Left lung (tissue), 10 donors: ENCODE data around the gene LACTBL1. TPM values are rescaled to one million over a fixed set of nuclear protein-coding genes. Genes with fewer than 3 reads are reported as not detected.

Experiments used
- ATAC-seq: fragments of 200-7000 bp; cut with Tn5 transposase; one replicate; pipeline ENCODE4 v1.9.1; 2020; ENCODE audit warnings: moderate library complexity
- DNase-seq, 4 donors: peaks; one replicate each; pipeline ENCODE4 v3.0.0-alpha.2; 2013 to 2020
- H3K27ac ChIP-seq, 2 donors: fragments of 200-600 bp; sonication (generic) in 1 of 2; one replicate each; pipeline versions ENCODE4 v1.5.0 to v1.8.0; 2020 to 2021
- H3K27me3 ChIP-seq, 2 donors: fragments of 200-600 bp; sonication (generic) in 1 of 2; one replicate each; pipeline versions ENCODE4 v1.5.0 to v1.8.0; 2020 to 2021
- H3K36me3 ChIP-seq, 2 donors: fragments of 200-600 bp; sonication (generic) in 1 of 2; one replicate each; pipeline versions ENCODE4 v1.5.0 to v1.8.0; 2020 to 2021
- H3K4me1 ChIP-seq, 2 donors: fragments of 200-600 bp; one replicate each; pipeline ENCODE4 v1.8.0; 2021
- H3K4me3 ChIP-seq, 2 donors: fragments of 200-600 bp; sonication (generic) in 1 of 2; one replicate each; pipeline versions ENCODE4 v1.5.0 to v1.8.0; 2020 to 2021; ENCODE audit warnings: mild to moderate bottlenecking in 1 of 2
- H3K9me3 ChIP-seq, 2 donors: fragments of 200-600 bp; sonication (generic) in 1 of 2; one replicate each; pipeline versions ENCODE4 v1.5.0 to v1.8.0; 2020 to 2021
- intact Hi-C, 2 donors: fragments of 100-400 bp; cut with DNase I; formaldehyde crosslinking; loops; one replicate each; pipeline versions ENCODE4 v1.11.2 to v1.14.2; 2022
- polyA plus RNA-seq, 6 donors: library from polyadenylated mRNA; unstranded; fragments of 120-200 nt; gene quantifications; one replicate each; pipeline ENCODE4 v1.2.1, GENCODE V29; 2013; ENCODE audit not compliant: insufficient read length in 6 of 6
- total RNA-seq, 2 donors: library from RNA; stranded (reverse); fragmentation: NEBNext Ultra II Directional; extraction: Animal tissue kit (Norgen Biotek cat#: 25700); gene quantifications; one replicate each; pipeline ENCODE4 v1.2.1, GENCODE V29; 2021
- TF ChIP-seq, protein P1 (sequence below), 2 donors: fragments of 200-600 bp; sonication (generic) in 1 of 2; IDR thresholded peaks; one replicate each; pipeline versions ENCODE4 v1.5.0 to v1.8.0; 2021; ENCODE audit warnings: antibody characterized with exemption in 2 of 2
- donor health status: DM: no; HTN: yes; CAD: no.
- donor health status: DM: no; HTN: no; CAD: no.

The LACTBL1 gene
- total and polyA plus RNA-seq, 8 donors: not detected

- no peaks in the 10 kb centered on the region for H3K36me3 ChIP-seq
- intact Hi-C loops: no loop called here
- H3K9me3 ChIP-seq: peaks cover 0 to 6% of the 10 kb centered on the region in 2 donors
- DNase-seq: no peak
- H3K27ac ChIP-seq: no peak overlapping the region
- no peak overlapping the region for H3K4me3 ChIP-seq
- TF ChIP-seq, protein P1, sequence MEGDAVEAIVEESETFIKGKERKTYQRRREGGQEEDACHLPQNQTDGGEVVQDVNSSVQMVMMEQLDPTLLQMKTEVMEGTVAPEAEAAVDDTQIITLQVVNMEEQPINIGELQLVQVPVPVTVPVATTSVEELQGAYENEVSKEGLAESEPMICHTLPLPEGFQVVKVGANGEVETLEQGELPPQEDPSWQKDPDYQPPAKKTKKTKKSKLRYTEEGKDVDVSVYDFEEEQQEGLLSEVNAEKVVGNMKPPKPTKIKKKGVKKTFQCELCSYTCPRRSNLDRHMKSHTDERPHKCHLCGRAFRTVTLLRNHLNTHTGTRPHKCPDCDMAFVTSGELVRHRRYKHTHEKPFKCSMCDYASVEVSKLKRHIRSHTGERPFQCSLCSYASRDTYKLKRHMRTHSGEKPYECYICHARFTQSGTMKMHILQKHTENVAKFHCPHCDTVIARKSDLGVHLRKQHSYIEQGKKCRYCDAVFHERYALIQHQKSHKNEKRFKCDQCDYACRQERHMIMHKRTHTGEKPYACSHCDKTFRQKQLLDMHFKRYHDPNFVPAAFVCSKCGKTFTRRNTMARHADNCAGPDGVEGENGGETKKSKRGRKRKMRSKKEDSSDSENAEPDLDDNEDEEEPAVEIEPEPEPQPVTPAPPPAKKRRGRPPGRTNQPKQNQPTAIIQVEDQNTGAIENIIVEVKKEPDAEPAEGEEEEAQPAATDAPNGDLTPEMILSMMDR (IDR thresholded peaks at IDR 0.05): no peak
- H3K27me3 ChIP-seq: peaks cover 8 to 64% of the 10 kb centered on the region in 2 donors
- ATAC-seq: no peak
- no peaks in the 10 kb centered on the region for H3K4me1 ChIP-seq
Measured at GRCh38 chr1:22967833-22968232, 4.8 kb downstream of the LACTBL1 start.

- DNase-seq (no peak), ATAC-seq (no peak)
- Histone ChIP-seq H3K9me3 (peaks cover 0 to 6% of the 10 kb centered on the region in 2 donors), H3K27ac (no peak overlapping the region), H3K36me3 (no peaks in the 10 kb centered on the region), H3K4me3 (no peak overlapping the region), H3K27me3 (peaks cover 8 to 49% of the 10 kb centered on the region in 2 donors), H3K4me1 (no peaks in the 10 kb centered on the region)
- intact Hi-C loops: no loop called here
- TF ChIP-seq, protein P1 (IDR thresholded peaks at IDR 0.05): no peak
Measured at GRCh38 chr1:22966309-22966708, 6.4 kb downstream of the LACTBL1 start.

DNA sequence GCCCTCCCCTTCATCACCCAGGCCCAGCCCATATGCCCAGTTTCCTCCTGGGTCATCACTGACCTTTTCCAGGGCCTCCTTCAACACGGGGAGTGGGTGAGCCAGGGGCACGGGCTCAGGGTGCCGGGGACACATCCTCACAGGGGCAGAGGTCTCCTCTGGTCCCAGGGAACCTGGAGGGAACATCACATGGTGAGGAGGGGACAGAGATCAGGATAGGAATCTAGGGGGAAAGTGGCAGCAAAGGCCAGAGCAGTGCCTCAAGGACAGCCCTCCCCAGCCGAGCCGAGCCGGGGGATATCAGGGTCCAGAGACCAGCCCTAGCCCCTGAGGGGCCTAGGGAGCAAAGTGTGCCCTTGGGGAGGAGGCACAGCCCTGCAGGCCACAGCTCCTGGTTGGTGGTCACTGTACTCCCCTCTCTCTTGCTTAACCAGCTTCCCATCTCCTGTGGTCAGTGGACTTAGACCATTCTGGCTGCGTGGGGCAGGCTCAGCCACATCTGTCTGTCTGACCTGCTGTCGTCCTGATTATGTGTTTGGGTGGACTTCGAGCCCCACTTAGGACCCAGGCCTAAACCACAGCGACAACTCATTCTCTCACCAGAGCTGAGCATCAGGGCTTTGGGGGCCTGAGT lies 9.5 kb downstream of the LACTBL1 start:
- no peak for DNase-seq

GRCh38 chr1:22962558-22962957 lies 10.1 kb downstream of the LACTBL1 start:
- no peak for ATAC-seq
- H3K4me1 ChIP-seq: no peaks in the 10 kb centered on the region
- intact Hi-C loops: no loop called here
- no peak overlapping the region for H3K27ac ChIP-seq
- H3K36me3 ChIP-seq: no peaks in the 10 kb centered on the region
- peaks cover 0 to 6% of the 10 kb centered on the region in 2 donors for H3K9me3 ChIP-seq
- DNase-seq: no peak
- no peak overlapping the region for H3K4me3 ChIP-seq
- TF ChIP-seq, protein P1 (IDR thresholded peaks at IDR 0.05): no peak
- peaks cover 0 to 13% of the 10 kb centered on the region in 2 donors for H3K27me3 ChIP-seq

More for the DNA sequence above, 9.5 kb downstream of the LACTBL1 start:
- H3K27ac ChIP-seq: no peak overlapping the region
- H3K9me3 ChIP-seq: peaks cover 0 to 6% of the 10 kb centered on the region in 2 donors
- H3K4me1 ChIP-seq: no peaks in the 10 kb centered on the region
- no peak for ATAC-seq
- TF ChIP-seq, protein P1 (IDR thresholded peaks at IDR 0.05): no peak
- peaks cover 0 to 18% of the 10 kb centered on the region in 2 donors for H3K27me3 ChIP-seq
- no peak overlapping the region for H3K4me3 ChIP-seq
- intact Hi-C loops: no loop called here
- no peaks in the 10 kb centered on the region for H3K36me3 ChIP-seq

GRCh38 chr1:22959545-22960360 lies 12.9 kb downstream of the LACTBL1 start:
- Histone ChIP-seq H3K27ac (no peak overlapping the region), H3K4me1 (no peaks in the 10 kb centered on the region), H3K27me3 (peaks cover 0 to 27% of the 10 kb centered on the region in 2 donors), H3K36me3 (no peaks in the 10 kb centered on the region), H3K4me3 (no peak overlapping the region), H3K9me3 (no peaks in the 10 kb centered on the region)
- TF ChIP-seq, protein P1 (IDR thresholded peaks at IDR 0.05): no peak
- intact Hi-C loops: no loop called here
- ATAC-seq (no peak), DNase-seq (no peak)
